ENCODE measurements around the gene PRKAA1.
"Not testable (repeated sequence)": the region's sequence is repeated elsewhere in the genome, so short reads cannot be mapped to it uniquely, and the experiment has no call there.

PRKAA1 gene

GRCh38 chr5:40794340-40794739 is 3.8 kb downstream of the PRKAA1 start:
- H3K4me3 ChIP-seq (replicated peaks; ENCODE audit: insufficient read depth, low read length); H3K27me3 ChIP-seq (ENCODE audit: insufficient read depth, poor library complexity, severe bottlenecking); H3K27ac ChIP-seq (replicated peaks); DNase-seq (ENCODE audit: low read depth in 1 of 2, low spot score in 1 of 2): not testable (repeated sequence)

- not testable (repeated sequence) for H3K4me3 ChIP-seq (replicated peaks; ENCODE audit: insufficient read depth, low read length); H3K27ac ChIP-seq (replicated peaks); DNase-seq (ENCODE audit: low read depth in 1 of 2, low spot score in 1 of 2); H3K27me3 ChIP-seq (ENCODE audit: insufficient read depth, poor library complexity, severe bottlenecking)
These were observed 5.5 kb downstream of the PRKAA1 start for GRCh38 chr5:40792691-40793090.

- Histone ChIP-seq H3K27ac (replicated peaks) (no peak overlapping the region), H3K4me3 (replicated peaks; ENCODE audit: insufficient read depth, low read length) (no peak overlapping the region), H3K27me3 (ENCODE audit: insufficient read depth, poor library complexity, severe bottlenecking) (no peaks in the 10 kb centered on the region)
- no peak for DNase-seq (ENCODE audit: low read depth in 1 of 2, low spot score in 1 of 2)
- no peak for TF ChIP-seq GABPA (IDR thresholded peaks at IDR 0.05; ENCODE audit: low read depth)
These were observed 6.4 kb downstream of the PRKAA1 start for GRCh38 chr5:40791715-40792139.

- no peak overlapping the region for H3K4me3 ChIP-seq (replicated peaks; ENCODE audit: insufficient read depth, low read length)
- no peak overlapping the region for H3K27ac ChIP-seq (replicated peaks)
- DNase-seq (ENCODE audit: low read depth in 1 of 2, low spot score in 1 of 2), result no peak
- no peak for TF ChIP-seq GABPA (IDR thresholded peaks at IDR 0.05; ENCODE audit: low read depth)
- TF ChIP-seq CTCF (IDR thresholded peaks at IDR 0.05; ENCODE audit: insufficient read depth, low read length), result no peak
- no peaks in the 10 kb centered on the region for H3K27me3 ChIP-seq (ENCODE audit: insufficient read depth, poor library complexity, severe bottlenecking)
These were observed 7.1 kb downstream of the PRKAA1 start for GRCh38 chr5:40790947-40791593.

GRCh38 chr5:40788941-40789340 is 9.2 kb downstream of the PRKAA1 start:
- not testable (repeated sequence) for H3K27me3 ChIP-seq (ENCODE audit: insufficient read depth, poor library complexity, severe bottlenecking); H3K4me3 ChIP-seq (replicated peaks; ENCODE audit: insufficient read depth, low read length); DNase-seq (ENCODE audit: low read depth in 1 of 2, low spot score in 1 of 2); H3K27ac ChIP-seq (replicated peaks)

- TF ChIP-seq CTCF (IDR thresholded peaks at IDR 0.05; ENCODE audit: insufficient read depth, low read length), result no peak
- no peak for TF ChIP-seq SPI1 (IDR thresholded peaks at IDR 0.05; ENCODE audit: borderline replicate concordance, low read depth)
- TF ChIP-seq REST (IDR thresholded peaks at IDR 0.05; ENCODE audit: insufficient replicate concordance, low read depth), result no peak
- TF ChIP-seq POLR2AphosphoS5 (IDR thresholded peaks at IDR 0.05; ENCODE audit: low read depth), result no peak
- no peak for TF ChIP-seq GABPA (IDR thresholded peaks at IDR 0.05; ENCODE audit: low read depth)
- no peaks in the 10 kb centered on the region for H3K27me3 ChIP-seq (ENCODE audit: insufficient read depth, poor library complexity, severe bottlenecking)
- no peak overlapping the region for H3K27ac ChIP-seq (replicated peaks)
- H3K4me3 ChIP-seq (replicated peaks; ENCODE audit: insufficient read depth, low read length), result no peak overlapping the region
- no peak for DNase-seq (ENCODE audit: low read depth in 1 of 2, low spot score in 1 of 2)
These were observed 10.2 kb downstream of the PRKAA1 start for GRCh38 chr5:40787986-40788385.

GRCh38 chr5:40786664-40787063 is 11.5 kb downstream of the PRKAA1 start:
- H3K4me3 ChIP-seq (replicated peaks; ENCODE audit: insufficient read depth, low read length); H3K27ac ChIP-seq (replicated peaks); H3K27me3 ChIP-seq (ENCODE audit: insufficient read depth, poor library complexity, severe bottlenecking); DNase-seq (ENCODE audit: low read depth in 1 of 2, low spot score in 1 of 2): not testable (repeated sequence)
